Esophagus muscularis mucosa (tissue), 3 donors: ENCODE results near the gene HDLBP.

ENCODE experiments used
- CTCF ChIP-seq, 3 experiments: fragments of 200-600 bp in 2 of 3; fragments of 450-650 bp in 1 of 3; sonication (generic) in 2 of 3; IDR thresholded peaks; one replicate each; pipeline ENCODE4 v1.5.1; 2017 to 2019; ENCODE audit warnings: antibody characterized with exemption in 3 of 3, mild to moderate bottlenecking in 2 of 3, moderate library complexity in 1 of 3
- POLR2AphosphoS5 ChIP-seq, 2 donors: sonication (generic); formaldehyde crosslinking; IDR thresholded peaks; one replicate each; pipeline ENCODE4 v1.6.1; 2017; ENCODE audit warnings: antibody characterized with exemption in 2 of 2

DNA sequence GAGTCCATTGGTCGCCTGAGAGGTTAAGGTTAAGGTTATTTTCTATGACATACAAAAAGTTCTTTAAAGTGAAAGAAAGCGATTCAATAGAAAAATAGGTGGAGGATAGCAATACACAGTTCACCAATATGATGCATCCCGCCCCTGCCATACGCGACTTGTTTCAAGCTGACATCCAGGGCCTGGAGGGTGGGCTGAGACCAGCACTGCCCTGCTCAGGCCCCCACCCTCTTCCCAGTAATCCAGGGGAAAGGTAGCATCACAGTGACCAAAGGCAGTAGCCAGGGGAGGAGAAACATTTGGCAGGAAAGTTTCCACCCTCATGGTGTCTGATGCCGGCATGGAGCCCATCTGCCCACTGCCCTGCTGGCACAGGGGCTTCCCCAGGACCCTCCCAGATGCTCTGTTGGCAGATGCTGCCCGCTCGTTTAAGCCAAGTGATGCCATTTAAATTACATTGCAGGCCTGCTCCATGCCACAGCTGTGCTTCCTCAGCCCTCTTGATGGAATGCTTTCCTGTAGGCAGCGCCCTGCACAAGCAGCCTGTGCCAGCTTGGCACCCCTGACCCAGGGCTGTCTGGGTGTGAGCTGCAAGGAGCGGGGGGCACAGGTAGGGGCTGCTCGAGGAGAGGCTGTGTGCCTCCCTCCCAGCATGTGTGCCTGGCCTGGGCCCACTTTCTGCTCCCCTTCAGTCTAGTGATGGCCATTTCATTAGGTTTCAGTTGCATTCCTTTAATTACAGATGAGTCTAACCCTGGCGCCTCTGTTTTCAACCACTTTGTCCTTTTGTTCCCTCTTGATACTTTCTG is 137.7 kb downstream of the HDLBP start:
- TF ChIP-seq CTCF (IDR thresholded peaks at IDR 0.05) = no peak
- no peak for TF ChIP-seq POLR2AphosphoS5 (IDR thresholded peaks at IDR 0.05)
